Dendritic cell treated with granulocyte-macrophage colony-stimulating factor and Interleukin-4, amounts not matched to agents 40 ng/mL and 50 ng/mL, for 4 days (primary cell): ENCODE data around the gene TGFBR3.

Experiments used
- H3K27ac Mint-ChIP-seq: one replicate; pipeline ENCODE4 v1.8.0; 2022; ENCODE audit warnings: mild to moderate bottlenecking, mixed read lengths
- H3K27me3 Mint-ChIP-seq: one replicate; pipeline ENCODE4 v1.8.0; 2022; ENCODE audit warnings: mild to moderate bottlenecking, mixed read lengths
- H3K36me3 Mint-ChIP-seq: one replicate; pipeline ENCODE4 v1.8.0; 2022; ENCODE audit warnings: low read depth, mixed read lengths
- H3K4me1 Mint-ChIP-seq: one replicate; pipeline ENCODE4 v1.8.0; 2022; ENCODE audit warnings: low read depth, mixed read lengths
- H3K4me3 Mint-ChIP-seq: one replicate; pipeline ENCODE4 v1.8.0; 2022; ENCODE audit warnings: mild to moderate bottlenecking, moderate library complexity, mixed read lengths
- H3K9me3 Mint-ChIP-seq: one replicate; pipeline ENCODE4 v1.8.0; 2022; ENCODE audit warnings: mixed read lengths
- intact Hi-C: fragments of 100-400 bp; cut with micrococcal nuclease; formaldehyde crosslinking; loops from one replicate; pipeline ENCODE4 v1.15.0; 2022

Gene TGFBR3

DNA sequence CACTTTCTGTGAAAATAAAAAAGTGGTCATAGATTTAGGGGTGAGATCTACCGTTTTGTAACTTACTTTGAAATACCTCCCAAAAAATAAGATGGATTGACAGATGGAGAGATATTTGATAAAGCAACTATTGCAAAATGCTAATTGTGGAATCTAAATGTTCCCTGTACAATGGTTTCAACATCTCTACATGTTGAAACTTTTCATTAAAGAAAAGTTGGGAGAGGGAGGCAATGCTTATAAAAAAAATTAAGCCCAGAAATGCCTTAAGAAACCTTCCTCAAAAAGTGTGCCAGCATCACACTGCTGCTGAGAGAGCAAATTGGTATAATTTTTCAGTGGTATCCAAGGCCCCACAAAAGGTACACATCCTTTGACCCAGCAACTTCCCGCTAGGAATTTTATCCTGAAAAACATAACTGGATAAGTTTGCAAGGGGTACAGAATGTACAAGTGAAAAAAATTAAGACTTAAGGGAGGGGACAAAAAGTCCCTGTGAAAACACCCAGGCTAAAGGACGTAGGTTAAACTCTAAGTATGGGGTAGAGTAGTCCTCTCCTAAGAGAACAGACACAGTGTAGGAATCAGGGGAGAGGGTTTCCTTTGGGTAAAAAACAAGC lies 84.3 kb downstream of the TGFBR3 start:
- Mint-ChIP-seq H3K27me3 (no peaks in the 10 kb centered on the region), H3K4me3 (no peak overlapping the region), H3K27ac (no peak overlapping the region), H3K9me3 (no peaks in the 10 kb centered on the region), H3K36me3 (no peaks in the 10 kb centered on the region), H3K4me1 (peaks cover 27% of the 10 kb centered on the region)
- intact Hi-C loops: no loop called here

DNA sequence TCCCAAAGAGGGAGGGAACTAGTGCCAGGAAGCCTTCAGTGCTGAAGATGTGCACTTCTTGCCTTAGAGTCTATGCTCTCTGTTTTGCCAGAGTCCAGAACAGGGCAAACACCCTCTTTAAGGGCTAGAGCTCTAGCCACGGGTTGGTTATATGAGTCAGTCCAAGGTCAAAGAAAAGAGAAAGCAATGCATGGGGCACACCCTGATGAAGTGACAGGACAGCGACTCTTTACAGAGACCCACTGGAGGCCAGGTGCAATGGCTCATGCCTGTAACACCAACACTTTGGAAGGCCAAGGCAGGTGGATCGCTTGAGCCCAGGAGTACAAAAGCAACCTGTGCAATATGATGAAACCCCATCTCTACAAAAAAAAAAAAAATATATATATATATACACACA lies 86.1 kb downstream of the TGFBR3 start:
- intact Hi-C loops: no loop called here
- Mint-ChIP-seq H3K4me3 (no peak overlapping the region), H3K9me3 (no peaks in the 10 kb centered on the region), H3K4me1 (peaks cover 27% of the 10 kb centered on the region), H3K36me3 (no peaks in the 10 kb centered on the region), H3K27me3 (no peaks in the 10 kb centered on the region), H3K27ac (no peak overlapping the region)

DNA sequence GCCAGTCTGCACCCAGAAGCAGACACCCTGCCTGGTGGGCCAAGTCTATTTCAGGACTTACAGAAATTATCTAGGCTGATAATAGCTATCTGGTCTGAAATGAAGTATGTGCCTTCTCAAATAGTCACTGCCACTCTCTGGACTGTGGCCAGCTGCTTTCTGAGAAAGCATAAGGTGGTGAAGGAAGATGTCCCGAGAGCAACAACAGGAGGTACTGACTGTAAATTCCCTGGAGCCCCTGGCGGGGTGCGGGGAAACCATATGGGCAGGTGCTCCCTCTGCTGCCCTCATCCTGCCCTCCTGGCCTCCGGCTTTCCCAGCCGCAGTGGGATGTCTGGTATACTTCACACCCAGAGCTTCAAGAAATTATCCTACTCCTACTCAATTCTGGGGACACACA lies 86.8 kb downstream of the TGFBR3 start:
- peaks cover 23% of the 10 kb centered on the region for H3K4me1 Mint-ChIP-seq
- H3K9me3 Mint-ChIP-seq: no peaks in the 10 kb centered on the region
- H3K36me3 Mint-ChIP-seq: no peaks in the 10 kb centered on the region

DNA sequence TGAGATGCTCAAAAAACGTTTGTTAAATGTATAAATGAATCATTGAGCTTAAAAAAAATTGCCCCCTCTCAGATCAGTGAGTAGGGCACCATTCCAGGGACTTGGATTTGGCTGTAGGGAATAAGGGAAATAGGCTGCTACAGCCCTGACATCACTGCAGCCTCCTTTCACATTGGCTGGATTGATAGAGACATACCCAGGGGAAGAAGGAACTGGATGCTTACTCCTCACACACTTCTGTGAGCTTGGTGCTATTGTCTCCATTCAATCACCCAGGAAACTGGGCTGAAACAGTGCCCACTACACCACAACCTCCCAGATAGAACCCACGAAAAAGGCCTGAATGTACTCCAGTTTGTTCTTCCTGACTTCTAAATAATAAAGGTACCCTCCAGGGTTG lies 87.2 kb downstream of the TGFBR3 start:
- Mint-ChIP-seq H3K27me3 (no peaks in the 10 kb centered on the region), H3K9me3 (no peaks in the 10 kb centered on the region), H3K4me1 (peaks cover 19% of the 10 kb centered on the region), H3K4me3 (no peak overlapping the region), H3K36me3 (no peaks in the 10 kb centered on the region), H3K27ac (no peak overlapping the region)
- intact Hi-C loops: no loop called here

More for the DNA sequence above, 86.8 kb downstream of the TGFBR3 start:
- intact Hi-C loops: no loop called here
- Mint-ChIP-seq H3K4me3 (no peak overlapping the region), H3K27ac (no peak overlapping the region), H3K27me3 (no peaks in the 10 kb centered on the region)

DNA sequence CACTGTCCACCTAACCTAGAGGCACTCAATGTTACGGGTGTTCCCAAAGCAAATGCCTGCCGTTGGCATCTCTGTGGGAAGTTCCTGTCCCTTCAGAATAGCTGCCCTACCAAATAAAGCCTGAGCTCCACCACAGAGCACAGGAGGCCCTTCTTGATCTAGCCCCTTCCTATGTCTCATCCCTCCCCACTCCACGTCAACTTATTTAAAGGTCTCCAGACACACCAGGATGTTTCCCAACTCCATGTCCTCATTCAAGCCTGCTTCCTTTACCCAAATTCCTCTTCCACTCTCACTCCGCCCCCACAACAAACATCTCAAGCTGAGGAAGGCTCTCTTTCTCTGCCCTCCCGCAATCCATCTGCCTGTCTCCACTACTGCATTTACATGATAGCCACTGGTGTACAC lies 87.7 kb downstream of the TGFBR3 start:
- intact Hi-C loops: no loop called here
- Mint-ChIP-seq H3K36me3 (no peaks in the 10 kb centered on the region), H3K27ac (no peak overlapping the region), H3K4me3 (no peak overlapping the region), H3K27me3 (no peaks in the 10 kb centered on the region), H3K9me3 (no peaks in the 10 kb centered on the region), H3K4me1 (peaks cover 14% of the 10 kb centered on the region)

DNA sequence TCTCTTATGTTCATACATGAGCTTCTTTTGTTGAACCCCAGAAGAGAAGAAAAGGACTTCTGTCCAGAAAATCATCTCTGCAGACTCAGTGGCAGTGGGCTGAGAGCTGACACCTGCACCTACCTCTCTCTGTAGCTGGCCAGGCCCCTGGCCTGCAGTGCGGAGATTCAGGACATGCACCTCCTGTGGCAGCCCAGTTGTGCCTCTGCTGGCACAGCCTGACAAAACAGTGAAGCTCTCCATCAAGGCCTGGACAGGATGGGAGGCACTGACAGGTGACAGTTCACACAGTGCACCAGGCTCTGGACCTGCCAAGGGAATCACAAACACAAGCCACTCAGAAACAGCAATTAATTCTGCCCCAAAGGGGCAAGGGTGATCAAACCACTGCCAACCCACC lies 88.8 kb downstream of the TGFBR3 start:
- Mint-ChIP-seq H3K36me3 (no peaks in the 10 kb centered on the region), H3K27ac (no peak overlapping the region), H3K9me3 (no peaks in the 10 kb centered on the region), H3K4me3 (no peak overlapping the region), H3K4me1 (peaks cover 9% of the 10 kb centered on the region), H3K27me3 (no peaks in the 10 kb centered on the region)
- intact Hi-C loops: no loop called here

DNA sequence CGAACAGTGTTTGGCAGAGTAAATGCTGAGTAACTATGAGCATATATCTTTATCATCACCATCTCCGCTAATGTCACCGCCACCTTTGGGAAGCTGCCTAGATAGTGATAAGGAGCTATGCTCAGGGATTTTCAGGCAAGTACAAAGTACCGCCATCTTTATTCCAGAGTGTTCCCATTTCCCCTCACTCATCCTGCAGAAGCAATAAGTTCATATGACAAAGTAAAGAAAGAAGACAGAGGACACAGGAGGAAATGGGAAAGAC lies 89.6 kb downstream of the TGFBR3 start:
- Mint-ChIP-seq H3K4me3 (no peak overlapping the region), H3K27ac (no peak overlapping the region), H3K9me3 (no peaks in the 10 kb centered on the region), H3K36me3 (no peaks in the 10 kb centered on the region), H3K4me1 (peaks cover 9% of the 10 kb centered on the region), H3K27me3 (no peaks in the 10 kb centered on the region)
- intact Hi-C loops: no loop called here

DNA sequence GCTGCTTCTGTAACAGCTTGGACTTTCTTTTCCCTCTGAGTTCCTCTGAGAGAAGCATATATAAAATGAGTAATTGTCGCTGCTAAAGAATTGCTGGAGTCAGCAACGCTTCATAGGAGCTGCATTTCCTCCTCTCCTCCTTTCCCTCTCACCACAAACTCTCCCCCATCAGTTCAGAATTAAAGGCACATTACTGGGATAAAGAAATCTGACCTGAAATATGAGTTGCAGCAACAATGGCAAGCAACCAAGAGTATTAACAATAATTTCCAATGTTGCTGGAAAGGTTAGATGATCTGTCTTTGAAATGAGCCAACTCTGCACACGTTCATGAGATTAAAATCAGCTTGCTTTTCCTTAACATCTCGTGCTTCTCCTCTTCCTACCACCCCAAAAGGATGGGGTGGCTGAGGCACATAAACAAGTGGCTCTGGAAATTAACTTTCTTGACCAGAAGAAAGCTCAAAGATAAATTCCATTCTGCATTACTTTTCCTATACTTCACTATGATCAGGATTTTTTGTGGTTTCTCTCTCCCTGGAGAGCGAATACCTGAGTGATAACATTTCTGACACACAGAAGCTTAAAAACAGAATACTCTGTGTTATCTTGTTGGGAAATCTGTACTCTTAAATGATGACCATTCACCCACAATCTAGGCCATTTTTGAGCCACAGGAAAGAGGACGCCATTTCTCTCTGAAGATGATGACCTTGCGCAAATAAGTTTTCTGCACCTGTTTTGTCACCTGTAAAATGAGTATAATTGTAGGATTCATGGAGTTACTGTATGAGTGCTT lies 90.2 kb downstream of the TGFBR3 start:
- Mint-ChIP-seq H3K4me3 (no peak overlapping the region), H3K4me1 (peaks cover 9% of the 10 kb centered on the region), H3K36me3 (no peaks in the 10 kb centered on the region), H3K27me3 (no peaks in the 10 kb centered on the region), H3K27ac (no peak overlapping the region), H3K9me3 (no peaks in the 10 kb centered on the region)
- intact Hi-C loops: no loop called here

DNA sequence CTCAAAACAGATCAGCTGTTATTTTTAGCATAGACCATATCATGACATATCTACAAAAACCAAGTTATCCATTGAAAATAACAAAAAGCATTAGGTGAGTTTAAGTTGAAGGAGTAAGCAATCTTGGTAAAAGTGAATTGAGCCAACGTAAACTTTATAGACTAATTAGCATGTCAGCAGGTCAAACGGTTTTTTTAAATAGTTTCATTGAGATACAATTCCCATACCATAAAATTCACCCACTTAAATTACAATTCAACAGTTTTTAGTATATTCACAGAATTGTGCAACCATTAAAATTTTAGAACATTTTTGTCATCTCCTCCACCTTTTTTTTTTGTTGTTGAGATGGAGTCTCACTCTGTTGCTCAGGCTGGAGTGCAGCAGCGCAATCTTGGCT lies 92.1 kb downstream of the TGFBR3 start:
- intact Hi-C loops: no loop called here
- Mint-ChIP-seq H3K4me3 (no peak overlapping the region), H3K27ac (no peak overlapping the region), H3K9me3 (no peaks in the 10 kb centered on the region), H3K27me3 (no peaks in the 10 kb centered on the region), H3K4me1 (peaks cover 9% of the 10 kb centered on the region), H3K36me3 (no peaks in the 10 kb centered on the region)

DNA sequence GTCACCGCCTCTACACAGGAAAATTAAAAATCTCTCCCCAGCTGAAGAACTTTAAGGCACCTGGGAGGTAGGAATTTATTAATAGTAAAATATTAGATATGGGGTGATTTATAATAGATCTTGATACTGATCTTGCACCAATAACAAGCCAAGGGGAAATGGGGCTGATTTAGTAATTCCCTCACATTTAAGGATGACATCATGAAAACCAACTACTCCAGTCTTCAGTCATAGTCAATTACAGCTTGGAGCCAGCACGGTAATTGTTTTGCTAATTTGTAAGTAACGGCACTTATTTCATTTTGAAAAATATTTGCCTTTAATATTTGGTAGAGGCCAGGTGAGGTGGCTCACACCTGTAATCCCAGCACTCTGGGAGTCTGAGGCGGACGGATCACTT lies 92.8 kb downstream of the TGFBR3 start:
- H3K4me1 Mint-ChIP-seq: peaks cover 5% of the 10 kb centered on the region
- H3K36me3 Mint-ChIP-seq: no peaks in the 10 kb centered on the region
- intact Hi-C loops: no loop called here
- no peak overlapping the region for H3K4me3 Mint-ChIP-seq
- H3K27ac Mint-ChIP-seq: no peak overlapping the region
- H3K9me3 Mint-ChIP-seq: no peaks in the 10 kb centered on the region
- H3K27me3 Mint-ChIP-seq: no peaks in the 10 kb centered on the region

DNA sequence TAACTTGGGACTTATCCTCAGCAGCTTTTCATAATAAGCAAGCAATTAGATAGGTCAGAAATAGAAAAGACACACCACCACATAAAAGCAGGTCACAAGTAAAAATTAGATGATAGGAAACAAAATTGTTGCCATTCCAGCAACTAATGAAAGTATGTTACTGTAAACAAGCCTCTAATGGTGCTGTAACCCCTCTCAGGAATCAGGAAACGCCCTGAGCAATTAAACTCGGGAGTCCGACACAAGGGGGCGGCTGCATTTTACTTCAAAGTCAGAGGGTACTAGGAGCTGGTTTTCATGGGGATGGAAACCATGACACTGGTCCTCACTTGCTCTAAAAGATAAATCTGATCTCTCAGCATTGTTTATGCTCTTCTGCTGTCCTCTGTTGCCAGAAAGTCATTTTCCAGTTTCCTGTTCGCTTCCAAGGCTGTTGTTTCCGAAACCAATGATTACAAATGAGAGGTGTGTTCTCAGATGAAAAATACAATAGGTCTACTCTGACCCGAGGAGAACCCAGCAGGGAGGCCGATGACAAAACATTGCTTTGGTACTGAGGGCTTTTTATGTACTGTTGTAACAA lies 93.4 kb downstream of the TGFBR3 start:
- H3K27me3 Mint-ChIP-seq: no peaks in the 10 kb centered on the region
- H3K36me3 Mint-ChIP-seq: no peaks in the 10 kb centered on the region
- intact Hi-C loops: no loop called here
- H3K9me3 Mint-ChIP-seq: no peaks in the 10 kb centered on the region
- no peak overlapping the region for H3K4me3 Mint-ChIP-seq
- H3K4me1 Mint-ChIP-seq: no peaks in the 10 kb centered on the region
- no peak overlapping the region for H3K27ac Mint-ChIP-seq

DNA sequence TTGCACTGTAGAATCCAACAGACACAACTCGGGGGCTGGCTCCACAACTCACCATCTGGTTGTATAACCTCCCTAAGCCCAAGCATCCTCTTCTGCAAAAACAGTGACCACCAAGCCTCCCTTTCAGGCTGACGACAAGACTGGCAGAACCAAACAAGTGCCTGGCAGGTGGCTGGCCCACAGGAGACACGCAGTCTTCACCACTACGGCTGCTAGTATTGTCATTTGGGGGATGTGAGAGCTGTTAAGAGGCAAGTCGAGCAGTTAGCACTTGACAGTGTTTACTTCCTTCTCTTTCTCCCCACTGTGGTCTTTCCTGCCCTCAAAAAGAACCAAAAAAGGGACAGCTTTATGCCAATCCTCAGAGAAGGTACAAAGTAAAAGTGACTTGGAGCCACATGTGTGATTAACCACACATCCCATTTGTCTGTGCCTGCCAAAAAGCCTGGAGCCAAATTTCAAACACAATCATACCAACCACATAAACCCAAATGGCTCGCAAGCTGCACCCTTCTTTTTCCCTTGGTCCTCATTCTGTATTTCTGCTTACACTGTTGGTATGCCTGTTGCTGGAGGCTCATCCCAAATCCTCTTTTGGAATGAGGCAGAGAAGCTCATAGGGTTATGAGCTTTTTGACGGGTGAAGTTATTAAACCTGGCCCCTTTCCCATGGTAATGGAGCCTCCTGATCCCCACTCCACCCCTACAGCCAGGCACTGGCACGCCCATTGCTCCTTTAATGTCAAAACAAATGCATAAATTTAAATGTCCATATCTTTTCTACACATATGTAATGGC lies 94.1 kb downstream of the TGFBR3 start:
- Mint-ChIP-seq H3K36me3 (no peaks in the 10 kb centered on the region), H3K27ac (no peak overlapping the region), H3K4me1 (no peaks in the 10 kb centered on the region), H3K4me3 (no peak overlapping the region), H3K9me3 (no peaks in the 10 kb centered on the region), H3K27me3 (no peaks in the 10 kb centered on the region)
- intact Hi-C loops: no loop called here

DNA sequence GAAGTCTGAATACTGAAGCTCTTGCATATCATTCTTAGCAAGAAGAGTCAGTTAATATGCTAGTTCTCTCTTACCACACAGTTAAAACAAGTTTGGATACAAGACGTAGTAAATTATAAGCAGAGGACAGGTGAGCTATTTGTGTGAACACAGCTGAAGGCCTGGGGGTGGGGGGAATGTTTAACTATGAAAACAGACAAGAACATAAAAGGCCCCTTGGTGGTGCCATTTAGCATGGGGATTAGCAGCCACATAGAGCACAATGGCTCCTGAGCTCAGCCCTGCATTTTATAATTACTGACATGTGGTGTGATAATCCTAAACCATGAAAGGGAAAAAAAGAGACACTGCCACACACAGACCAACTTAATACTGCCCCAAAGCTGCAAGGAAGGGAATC lies 94.8 kb downstream of the TGFBR3 start:
- Mint-ChIP-seq H3K36me3 (no peaks in the 10 kb centered on the region), H3K27me3 (no peaks in the 10 kb centered on the region), H3K4me3 (no peak overlapping the region), H3K4me1 (no peaks in the 10 kb centered on the region), H3K27ac (no peak overlapping the region), H3K9me3 (no peaks in the 10 kb centered on the region)
- intact Hi-C loops: no loop called here

DNA sequence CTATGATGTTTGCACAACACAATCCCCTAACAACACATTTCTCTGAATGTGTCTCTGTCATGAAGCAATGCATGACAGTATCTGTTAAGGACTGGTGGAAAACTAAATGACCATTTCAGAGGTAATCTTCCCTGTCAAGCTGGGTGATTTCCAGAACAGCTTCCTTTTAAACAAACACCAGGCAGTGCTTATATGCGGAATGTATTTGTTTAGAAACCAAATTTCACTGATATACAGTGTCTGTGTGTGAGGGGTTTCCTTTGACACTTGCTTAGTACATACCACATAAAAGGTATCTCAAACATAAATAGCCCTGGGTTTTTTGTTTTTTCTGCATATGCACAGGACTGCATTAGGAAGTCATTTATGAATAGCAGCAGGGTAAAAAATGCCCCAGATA lies 95.6 kb downstream of the TGFBR3 start:
- no peaks in the 10 kb centered on the region for H3K36me3 Mint-ChIP-seq
- H3K4me1 Mint-ChIP-seq: no peaks in the 10 kb centered on the region
- intact Hi-C loops: no loop called here
- H3K27me3 Mint-ChIP-seq: no peaks in the 10 kb centered on the region
- no peak overlapping the region for H3K27ac Mint-ChIP-seq
- no peak overlapping the region for H3K4me3 Mint-ChIP-seq
- no peaks in the 10 kb centered on the region for H3K9me3 Mint-ChIP-seq
